Neuronal stem cell (in vitro differentiated cells): Measurements from ENCODE around the gene C22orf39.

Experiments
- DNase-seq: peaks from one replicate; pipeline ENCODE4 v3.0.0-alpha.2; 2013; ENCODE audit warnings: low spot score
- H2AFZ ChIP-seq: one replicate; pipeline ENCODE4 v1.6.1; 2013; ENCODE audit warnings: mild to moderate bottlenecking, low read length, inconsistent platforms
- H2AK5ac ChIP-seq: 2 replicates; pipeline ENCODE4 v1.6.1; 2013; ENCODE audit warnings: low read depth, mild to moderate bottlenecking, inconsistent platforms, low read length, moderate library complexity, mixed read lengths
- H2BK120ac ChIP-seq: 2 replicates; pipeline ENCODE4 v1.6.1; 2013; ENCODE audit warnings: low read depth, mild to moderate bottlenecking, inconsistent platforms, low read length, moderate library complexity, mixed read lengths
- H2BK12ac ChIP-seq: one replicate; pipeline ENCODE4 v1.6.1; 2013; ENCODE audit warnings: low read length, inconsistent platforms
- H2BK15ac ChIP-seq: 2 replicates; pipeline ENCODE4 v1.6.1; 2013; ENCODE audit warnings: mild to moderate bottlenecking, low read length, inconsistent platforms, mixed read lengths
- H2BK5ac ChIP-seq: one replicate; pipeline ENCODE4 v1.6.1; 2013; ENCODE audit warnings: inconsistent platforms, mild to moderate bottlenecking, low read length, moderate library complexity
- H3K14ac ChIP-seq: one replicate; pipeline ENCODE4 v1.6.1; 2013; ENCODE audit warnings: low read length, inconsistent platforms
- H3K18ac ChIP-seq: 2 replicates; pipeline ENCODE4 v1.6.1; 2013; ENCODE audit warnings: low read length, inconsistent platforms
- H3K23ac ChIP-seq: 2 replicates; pipeline ENCODE4 v1.6.1; 2013; ENCODE audit warnings: low read depth, mild to moderate bottlenecking, mixed read lengths, low read length, inconsistent platforms; ENCODE audit not compliant: poor library complexity
- H3K27ac ChIP-seq: replicated peaks from 3 replicates; pipeline ENCODE4 v1.5.1; 2013; ENCODE audit warnings: low read length, inconsistent platforms
- H3K27me3 ChIP-seq, 3 experiments: 2 replicates each; pipeline ENCODE4 v1.6.1; 2013; ENCODE audit warnings: low read length in 3 of 3, mild to moderate bottlenecking in 2 of 3, inconsistent platforms in 1 of 3, low read depth in 1 of 3, mixed read lengths in 1 of 3, moderate library complexity in 1 of 3; ENCODE audit not compliant: control insufficient read depth in 3 of 3, insufficient read depth in 3 of 3
- H3K36me3 ChIP-seq, 2 donors: replicated peaks in 1 of 2; 2 replicates each; pipeline ENCODE4 v1.6.1; 2013; ENCODE audit warnings: low read length in 2 of 2; ENCODE audit not compliant: control insufficient read depth in 2 of 2, insufficient read depth in 2 of 2
- H3K4ac ChIP-seq: 2 replicates; pipeline ENCODE4 v1.6.1; 2013; ENCODE audit warnings: inconsistent platforms, mild to moderate bottlenecking, low read length, moderate library complexity
- H3K4me1 ChIP-seq, 2 donors: 1 replicate in 1 of 2; 2 replicates in 1 of 2; pipeline ENCODE4 v1.6.1; 2013; ENCODE audit warnings: low read length in 2 of 2, low read depth in 1 of 2; ENCODE audit not compliant: control insufficient read depth in 2 of 2, insufficient read depth in 1 of 2
- H3K4me2 ChIP-seq: one replicate; pipeline ENCODE4 v1.6.1; 2013; ENCODE audit warnings: mild to moderate bottlenecking, low read length, inconsistent platforms; ENCODE audit not compliant: insufficient read depth, poor library complexity, severe bottlenecking
- H3K4me3 ChIP-seq, 2 donors: 2 replicates each; pipeline ENCODE4 v1.5.1; 2013; ENCODE audit warnings: low read length in 2 of 2, mild to moderate bottlenecking in 2 of 2, inconsistent platforms in 1 of 2, moderate library complexity in 1 of 2
- H3K79me1 ChIP-seq: one replicate; pipeline ENCODE4 v1.6.1; 2013; ENCODE audit warnings: low read depth, mild to moderate bottlenecking, inconsistent platforms, low read length, moderate library complexity
- H3K9ac ChIP-seq: one replicate; pipeline ENCODE4 v1.6.1; 2013; ENCODE audit warnings: mild to moderate bottlenecking, low read depth, low read length, inconsistent platforms; ENCODE audit not compliant: poor library complexity
- H3K9me3 ChIP-seq, 2 donors: replicated peaks in 1 of 2; 2 replicates each; pipeline versions ENCODE3 to v1.6.1; 2013; ENCODE audit warnings: low read length in 2 of 2, mild to moderate bottlenecking in 2 of 2, inconsistent platforms in 1 of 2, low read depth in 1 of 2, mixed read lengths in 1 of 2, moderate library complexity in 1 of 2; ENCODE audit not compliant: control insufficient read depth in 2 of 2, insufficient read depth in 1 of 2
- H4K8ac ChIP-seq: one replicate; pipeline ENCODE4 v1.6.1; 2013; ENCODE audit warnings: low read depth, mild to moderate bottlenecking, inconsistent platforms, low read length, moderate library complexity
- H4K91ac ChIP-seq: one replicate; pipeline ENCODE4 v1.6.1; 2013; ENCODE audit warnings: low read length, low read depth, mild to moderate bottlenecking, inconsistent platforms; ENCODE audit not compliant: poor library complexity
- WGBS, 2 donors: extraction: QIAGEN DNeasy Blood & Tissue Kit; methylation state at CpG; one replicate each; pipeline ENCODE4 v1.1.7; 2013; ENCODE audit warnings: missing lambda C conversion rate in 2 of 2, mixed read lengths in 1 of 2; ENCODE audit not compliant: insufficient read length in 2 of 2, insufficient replicate concordance in 1 of 2; ENCODE audit errors: extremely low coverage in 2 of 2; 5-methylcytosine and 5-hydroxymethylcytosine counted together

Gene C22orf39

DNA sequence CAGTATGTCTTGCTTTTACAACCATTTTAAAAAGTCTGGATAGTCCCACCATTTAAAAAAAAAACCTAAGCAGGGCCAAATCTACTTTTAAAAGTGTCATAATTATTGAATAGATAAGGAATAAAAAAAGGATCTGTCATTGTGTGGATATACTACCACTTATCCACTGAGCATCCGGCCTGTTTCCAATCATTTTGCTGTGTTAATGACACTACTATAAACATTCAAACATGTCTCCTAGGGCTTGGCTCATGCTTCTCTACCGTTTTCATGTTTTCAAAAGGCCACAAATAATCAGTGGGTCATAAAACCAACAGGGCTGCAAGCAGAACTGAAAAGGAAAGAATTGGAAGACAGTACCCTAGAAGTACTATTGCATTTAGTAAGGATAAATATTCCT, 12.5 kb upstream of the C22orf39 start:
- WGBS, 2 donors: no CpG with 5 or more reads among the region's 2 CpGs
- Histone ChIP-seq H2AK5ac (no peak overlapping the region), H3K14ac (no peak overlapping the region), H3K79me1 (no peaks in the 10 kb centered on the region), H3K4me3 (no peak overlapping the region), H3K27ac (no peak overlapping the region), H3K4ac (no peak overlapping the region), H3K23ac (no peak overlapping the region), H3K9ac (no peak overlapping the region), H2BK5ac (no peak overlapping the region), H3K4me2 (no peak overlapping the region), H3K18ac (no peak overlapping the region), H3K36me3 (peaks cover 32 to 91% of the 10 kb centered on the region in 2 donors), H3K4me1 (peaks cover 0 to 2% of the 10 kb centered on the region in 2 donors), H3K27me3 (no peaks in the 10 kb centered on the region), H3K9me3 (no peaks in the 10 kb centered on the region), H2BK12ac (no peak overlapping the region), H2AFZ (no peak overlapping the region), H2BK15ac (no peak overlapping the region), H4K91ac (no peak overlapping the region), H2BK120ac (no peak overlapping the region), H4K8ac (no peak overlapping the region)
- no peak for DNase-seq

DNA sequence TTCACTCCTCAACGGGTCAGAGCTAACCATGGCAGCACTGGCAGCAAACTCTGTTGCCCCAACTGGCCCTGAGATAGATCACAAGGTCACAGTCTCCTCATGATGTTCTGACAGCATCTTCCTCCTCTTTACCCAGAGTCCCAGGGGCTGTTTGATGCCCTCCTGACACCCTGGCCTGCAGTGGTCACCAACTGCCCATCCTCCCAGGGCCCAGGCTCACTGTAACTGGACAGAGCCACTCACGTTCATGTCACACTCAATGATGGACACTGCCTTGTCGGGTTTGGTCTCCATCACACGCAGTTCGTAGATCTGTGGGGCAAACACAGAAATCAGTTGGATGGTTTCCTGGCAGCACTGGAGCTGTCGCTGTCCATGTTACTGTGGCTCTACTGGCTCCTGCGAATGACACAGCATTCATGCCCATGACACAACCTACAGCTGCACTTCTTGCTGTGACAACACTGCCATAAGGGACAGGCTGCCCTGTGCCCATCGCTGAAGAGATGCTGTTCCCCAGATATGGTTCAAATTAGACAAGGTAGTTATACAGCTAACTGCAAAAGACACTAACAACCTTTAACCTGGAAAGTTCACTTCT, 10.4 kb upstream of the C22orf39 start:
- Histone ChIP-seq H3K27ac (no peak overlapping the region), H2BK120ac (no peak overlapping the region), H4K8ac (no peak overlapping the region), H3K18ac (no peak overlapping the region), H3K9ac (peak overlapping the region; percentile 51), H2BK12ac (no peak overlapping the region), H2BK5ac (no peak overlapping the region), H3K79me1 (no peaks in the 10 kb centered on the region), H3K4me3 (peak overlapping the region in 1 of 2 donors; percentile 37), H3K9me3 (no peaks in the 10 kb centered on the region), H4K91ac (no peak overlapping the region), H3K4ac (no peak overlapping the region), H3K14ac (no peak overlapping the region), H3K36me3 (peaks cover 40 to 91% of the 10 kb centered on the region in 2 donors), H2BK15ac (no peak overlapping the region), H2AFZ (no peak overlapping the region), H3K4me1 (no peaks in the 10 kb centered on the region), H2AK5ac (no peak overlapping the region), H3K27me3 (no peaks in the 10 kb centered on the region), H3K23ac (peak overlapping the region; percentile 5), H3K4me2 (no peak overlapping the region)
- WGBS, 2 donors: no CpG with 5 or more reads among the region's 8 CpGs
- no peak for DNase-seq

DNA sequence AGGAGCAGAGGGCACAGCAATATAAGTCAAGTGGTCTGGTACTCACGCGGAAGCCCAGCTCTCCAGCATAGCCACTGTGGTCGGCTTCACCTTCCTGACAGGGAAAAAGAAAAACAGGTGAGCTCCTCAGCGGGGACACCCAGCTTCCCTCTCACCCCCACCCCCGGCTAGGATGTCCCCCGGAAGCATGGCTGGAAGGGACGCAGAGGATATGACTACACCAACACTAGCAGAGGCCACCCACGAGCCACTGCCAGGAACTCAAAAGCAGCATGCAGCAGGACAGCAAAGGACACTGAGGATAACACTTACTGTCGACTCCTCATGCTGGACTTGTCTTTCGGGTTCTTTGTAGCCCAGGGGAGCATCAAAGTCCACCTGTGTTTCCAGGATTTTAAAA, 9.0 kb upstream of the C22orf39 start:
- H3K18ac ChIP-seq: no peak overlapping the region
- H3K4me1 ChIP-seq: no peaks in the 10 kb centered on the region
- no peak overlapping the region for H3K27ac ChIP-seq
- no peak overlapping the region for H4K91ac ChIP-seq
- no peak overlapping the region for H3K4me2 ChIP-seq
- H3K4me3 ChIP-seq: no peak overlapping the region
- H2BK5ac ChIP-seq: no peak overlapping the region
- H2BK15ac ChIP-seq: no peak overlapping the region
- H3K4ac ChIP-seq: no peak overlapping the region
- no peak overlapping the region for H2AFZ ChIP-seq
- peaks cover 43 to 91% of the 10 kb centered on the region in 2 donors for H3K36me3 ChIP-seq
- H3K9ac ChIP-seq: no peak overlapping the region
- H2AK5ac ChIP-seq: no peak overlapping the region
- H3K14ac ChIP-seq: no peak overlapping the region
- no peak overlapping the region for H2BK120ac ChIP-seq
- DNase-seq: no peak
- H3K23ac ChIP-seq: no peak overlapping the region
- no peaks in the 10 kb centered on the region for H3K79me1 ChIP-seq
- no CpG with 5 or more reads among the region's 10 CpGs for WGBS, 2 donors
- no peaks in the 10 kb centered on the region for H3K27me3 ChIP-seq
- H3K9me3 ChIP-seq: no peaks in the 10 kb centered on the region
- no peak overlapping the region for H2BK12ac ChIP-seq
- H4K8ac ChIP-seq: no peak overlapping the region

GRCh38 chr22:19455585-19456370, 8.3 kb upstream of the C22orf39 start:
- no CpG with 5 or more reads among the region's 4 CpGs for WGBS, 2 donors
- Histone ChIP-seq H3K4me1 (no peaks in the 10 kb centered on the region), H2BK15ac (no peak overlapping the region), H3K23ac (peak overlapping the region; percentile 82), H3K14ac (no peak overlapping the region), H3K79me1 (no peaks in the 10 kb centered on the region), H3K27ac (no peak overlapping the region), H2AK5ac (no peak overlapping the region), H2AFZ (no peak overlapping the region), H4K91ac (no peak overlapping the region), H4K8ac (no peak overlapping the region), H2BK120ac (no peak overlapping the region), H3K36me3 (peaks cover 47 to 91% of the 10 kb centered on the region in 2 donors), H3K27me3 (no peaks in the 10 kb centered on the region), H3K4ac (no peak overlapping the region), H3K4me3 (no peak overlapping the region), H3K18ac (no peak overlapping the region), H2BK12ac (no peak overlapping the region), H3K9me3 (no peaks in the 10 kb centered on the region), H3K9ac (no peak overlapping the region), H3K4me2 (no peak overlapping the region), H2BK5ac (no peak overlapping the region)
- no peak for DNase-seq
